ENCODE results near the gene RAB31. TPM values are rescaled to one million over a fixed set of nuclear protein-coding genes. Genes with fewer than 3 reads are reported as not detected.
"Not testable (repeated sequence)": the region's sequence is repeated elsewhere in the genome, so short reads cannot be mapped to it uniquely, and the experiment has no call there.

Gene RAB31
- total RNA-seq, 1 donor from 2014 or later, result 36.0 TPM

DNA sequence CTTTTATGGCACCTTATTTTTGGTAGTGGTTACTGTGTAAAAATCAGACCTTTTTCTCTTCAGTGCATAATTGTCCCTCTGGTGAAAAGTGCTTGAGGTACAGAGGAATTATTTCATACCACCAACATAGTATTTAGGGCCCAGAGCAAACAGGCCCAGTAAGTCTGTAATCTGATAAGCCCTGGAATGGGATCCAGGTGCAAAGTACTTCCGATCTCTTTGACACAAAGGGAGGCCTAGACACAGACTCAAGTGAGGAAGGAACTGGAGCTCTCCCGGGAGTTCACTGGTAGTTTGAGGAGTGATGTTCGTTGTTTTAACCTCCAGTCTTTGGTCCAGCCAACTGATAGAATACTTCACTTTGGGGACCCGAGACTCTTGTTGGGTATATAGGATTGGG, 57.4 kb downstream of the RAB31 start:
- DNase-seq, result no peak
- Mint-ChIP-seq H3K27me3 (no peaks in the 10 kb centered on the region), H3K9me3 (peaks cover 2% of the 10 kb centered on the region), H3K27ac (no peak overlapping the region), H3K4me1 (peaks cover 16% of the 10 kb centered on the region), H3K36me3 (ENCODE audit: low read depth) (peaks cover 12% of the 10 kb centered on the region), H3K4me3 (no peak overlapping the region)
- intact Hi-C loops (cut with micrococcal nuclease), result no loop called here
- no peak for ATAC-seq (ENCODE audit: low read depth)
- TF ChIP-seq, protein P1, sequence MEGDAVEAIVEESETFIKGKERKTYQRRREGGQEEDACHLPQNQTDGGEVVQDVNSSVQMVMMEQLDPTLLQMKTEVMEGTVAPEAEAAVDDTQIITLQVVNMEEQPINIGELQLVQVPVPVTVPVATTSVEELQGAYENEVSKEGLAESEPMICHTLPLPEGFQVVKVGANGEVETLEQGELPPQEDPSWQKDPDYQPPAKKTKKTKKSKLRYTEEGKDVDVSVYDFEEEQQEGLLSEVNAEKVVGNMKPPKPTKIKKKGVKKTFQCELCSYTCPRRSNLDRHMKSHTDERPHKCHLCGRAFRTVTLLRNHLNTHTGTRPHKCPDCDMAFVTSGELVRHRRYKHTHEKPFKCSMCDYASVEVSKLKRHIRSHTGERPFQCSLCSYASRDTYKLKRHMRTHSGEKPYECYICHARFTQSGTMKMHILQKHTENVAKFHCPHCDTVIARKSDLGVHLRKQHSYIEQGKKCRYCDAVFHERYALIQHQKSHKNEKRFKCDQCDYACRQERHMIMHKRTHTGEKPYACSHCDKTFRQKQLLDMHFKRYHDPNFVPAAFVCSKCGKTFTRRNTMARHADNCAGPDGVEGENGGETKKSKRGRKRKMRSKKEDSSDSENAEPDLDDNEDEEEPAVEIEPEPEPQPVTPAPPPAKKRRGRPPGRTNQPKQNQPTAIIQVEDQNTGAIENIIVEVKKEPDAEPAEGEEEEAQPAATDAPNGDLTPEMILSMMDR (IDR thresholded peaks at IDR 0.05), result no peak
- ChIA-PET CTCF (no interaction called here), POLR2A (interaction anchor here (0.6 to 0.7 kb wide), 2 partner anchors 153 to 163 kb away, joined by 3 read pairs; no protein-coding TSS in a partner anchor)

DNA sequence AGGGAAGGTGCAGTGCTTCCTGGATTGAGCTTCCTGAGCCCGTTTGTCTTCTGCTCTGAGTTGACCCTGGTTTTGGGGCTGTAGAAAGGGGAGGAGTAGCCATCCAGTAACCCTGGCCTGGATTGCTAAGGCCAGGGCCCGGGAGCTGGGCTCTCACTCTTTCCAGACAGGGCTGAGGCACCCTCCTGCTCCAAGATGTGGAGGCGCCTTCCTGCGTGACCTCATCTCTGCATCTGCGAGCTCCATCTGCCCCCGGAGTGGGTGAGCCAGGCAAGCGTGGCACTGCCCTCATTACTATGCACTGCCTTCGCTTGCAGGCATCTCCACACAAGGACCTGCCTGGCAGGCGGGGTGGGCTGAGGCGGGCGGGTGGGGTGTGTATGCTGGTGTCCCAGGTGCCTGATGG, 58.0 kb downstream of the RAB31 start:
- H3K36me3 Mint-ChIP-seq (ENCODE audit: low read depth), result peaks cover 12% of the 10 kb centered on the region
- ChIA-PET POLR2A (interaction anchor here (0.6 to 0.7 kb wide), 2 partner anchors 154 to 163 kb away, joined by 3 read pairs; no protein-coding TSS in a partner anchor), CTCF (no interaction called here)
- DNase-seq (no peak), ATAC-seq (ENCODE audit: low read depth) (no peak)
- no peak overlapping the region for H3K27ac Mint-ChIP-seq
- peaks cover 2% of the 10 kb centered on the region for H3K9me3 Mint-ChIP-seq
- H3K27me3 Mint-ChIP-seq, result no peaks in the 10 kb centered on the region
- H3K4me1 Mint-ChIP-seq, result peaks cover 20% of the 10 kb centered on the region
- intact Hi-C loops (cut with micrococcal nuclease), result no loop called here
- TF ChIP-seq, protein P1 (IDR thresholded peaks at IDR 0.05), result no peak
- no peak overlapping the region for H3K4me3 Mint-ChIP-seq

DNA sequence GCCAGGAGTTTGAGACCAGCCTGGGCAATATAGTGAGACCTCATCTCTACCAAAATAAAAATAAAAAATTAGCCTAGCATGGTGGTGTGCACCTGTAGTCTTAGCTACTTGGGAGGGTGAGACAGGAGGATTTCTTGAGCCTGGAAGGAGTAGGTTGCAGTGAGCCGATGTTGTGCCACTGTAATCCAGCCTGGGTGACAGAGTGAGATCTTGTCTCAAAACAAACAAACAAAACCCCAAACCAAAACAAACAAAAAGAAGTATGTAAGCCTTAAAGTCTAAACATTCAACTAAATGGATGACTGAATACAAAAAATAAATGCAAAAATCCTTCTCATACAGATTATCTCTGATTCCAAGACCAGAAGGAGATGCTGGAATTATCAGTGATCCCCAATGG, 58.6 kb downstream of the RAB31 start:
- no peak overlapping the region for H3K27ac Mint-ChIP-seq
- TF ChIP-seq, protein P1 (IDR thresholded peaks at IDR 0.05), result no peak
- CTCF ChIA-PET, result no interaction called here
- H3K4me3 Mint-ChIP-seq, result no peak overlapping the region
- intact Hi-C loops (cut with micrococcal nuclease), result no loop called here
- H3K4me1 Mint-ChIP-seq, result peaks cover 26% of the 10 kb centered on the region
- no peak for ATAC-seq (ENCODE audit: low read depth)
- H3K27me3 Mint-ChIP-seq, result no peaks in the 10 kb centered on the region
- POLR2A ChIA-PET, result no interaction called here
- DNase-seq, result no peak
- peaks cover 12% of the 10 kb centered on the region for H3K36me3 Mint-ChIP-seq (ENCODE audit: low read depth)
- H3K9me3 Mint-ChIP-seq, result peaks cover 2% of the 10 kb centered on the region

DNA sequence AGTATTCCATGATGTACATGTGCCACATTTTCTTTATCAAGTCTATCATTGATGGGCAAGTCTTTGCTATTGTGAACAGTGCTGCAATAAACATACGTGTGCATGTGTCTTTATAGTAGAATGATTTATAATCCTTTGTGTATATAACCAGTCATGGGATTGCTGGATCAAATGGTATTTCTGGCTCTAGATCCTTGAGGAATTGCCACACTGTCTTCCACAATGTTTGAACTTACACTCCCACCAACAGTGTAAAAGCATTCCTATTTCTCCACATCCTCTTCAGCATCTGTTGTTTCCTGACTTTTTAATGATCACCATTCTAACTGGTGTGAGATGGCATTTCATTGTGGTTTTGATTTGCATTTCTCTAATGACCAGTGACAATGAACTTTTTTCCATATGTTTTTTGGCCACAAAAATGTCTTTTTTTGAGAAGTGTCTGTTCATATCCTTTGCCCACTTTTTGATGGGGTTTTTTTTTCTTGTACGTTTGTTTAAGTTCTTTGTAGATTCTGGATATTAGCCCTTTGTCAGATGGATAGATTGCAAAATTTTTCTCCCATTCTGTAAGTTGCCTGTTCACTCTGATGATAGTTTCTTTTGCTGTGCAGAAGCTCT, 60.1 kb downstream of the RAB31 start:
- peaks cover 31% of the 10 kb centered on the region for H3K4me1 Mint-ChIP-seq
- DNase-seq; H3K27ac Mint-ChIP-seq; ATAC-seq (ENCODE audit: low read depth); intact Hi-C loops (cut with micrococcal nuclease); H3K27me3 Mint-ChIP-seq; H3K36me3 Mint-ChIP-seq (ENCODE audit: low read depth); H3K4me3 Mint-ChIP-seq; CTCF ChIA-PET; H3K9me3 Mint-ChIP-seq; POLR2A ChIA-PET: not testable (repeated sequence)

DNA sequence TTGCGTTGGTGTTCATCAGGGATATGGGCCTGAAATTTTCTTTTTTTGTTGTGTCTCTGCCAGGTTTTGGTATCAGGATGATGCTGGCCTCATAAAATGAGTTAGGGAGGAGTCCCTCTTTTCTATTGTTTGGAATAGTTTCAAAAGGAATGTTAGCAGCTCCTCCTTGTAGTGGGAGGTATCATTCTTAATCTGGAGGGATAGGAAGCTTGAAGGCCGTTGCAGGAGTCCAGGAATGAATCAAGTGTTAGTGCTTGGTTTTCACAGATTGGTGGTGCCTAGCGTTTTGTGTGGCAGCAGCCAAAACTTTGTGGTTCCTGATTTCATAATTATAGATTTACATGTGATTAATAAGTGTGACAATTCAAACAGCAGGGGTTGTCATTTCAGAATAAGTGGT, 62.0 kb downstream of the RAB31 start:
- H3K9me3 Mint-ChIP-seq; H3K36me3 Mint-ChIP-seq (ENCODE audit: low read depth); H3K27me3 Mint-ChIP-seq; H3K27ac Mint-ChIP-seq; ATAC-seq (ENCODE audit: low read depth); intact Hi-C loops (cut with micrococcal nuclease); DNase-seq; H3K4me3 Mint-ChIP-seq; POLR2A ChIA-PET: not testable (repeated sequence)
- H3K4me1 Mint-ChIP-seq, result peaks cover 31% of the 10 kb centered on the region
- CTCF ChIA-PET, result interaction anchor here (1.1 to 1.8 kb wide), 3 partner anchors 15 to 205 kb away, joined by 3 to 5 read pairs (median 4); no protein-coding TSS in a partner anchor

DNA sequence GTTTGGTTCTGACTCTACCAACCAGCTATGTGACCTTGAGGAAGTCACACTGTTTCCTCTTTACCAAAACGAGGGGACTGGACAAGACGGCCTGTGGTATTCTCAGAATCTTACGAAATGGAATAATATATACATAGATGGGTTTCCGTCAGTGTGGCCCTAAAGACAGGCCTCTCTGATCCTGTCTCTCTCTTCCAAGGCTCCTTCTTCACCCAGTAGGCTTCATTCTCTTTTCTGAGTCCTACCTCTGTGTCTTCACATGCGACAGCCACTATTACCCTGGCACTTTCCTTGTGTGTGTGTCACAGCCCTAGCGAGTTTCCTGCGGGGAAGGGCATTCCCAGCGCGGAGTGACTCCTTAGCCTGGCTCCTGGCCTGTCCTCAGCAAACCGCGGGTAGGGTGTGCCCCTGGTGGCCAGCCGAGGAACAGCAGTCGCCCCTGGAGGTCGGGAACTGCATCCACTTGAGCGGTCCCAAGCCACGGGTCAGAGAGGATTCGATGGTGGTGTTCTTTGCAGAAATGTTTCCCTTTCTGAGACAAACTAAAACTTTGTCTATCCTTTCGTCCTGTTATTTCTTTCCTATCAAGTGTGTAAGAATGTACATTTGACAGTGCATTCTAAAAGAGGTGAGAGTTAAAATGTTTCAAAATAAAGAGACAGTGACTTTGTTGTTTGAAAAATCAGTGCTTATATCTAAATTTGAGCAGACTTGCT, 63.3 kb downstream of the RAB31 start:
- CTCF ChIA-PET, result interaction anchor here (0.9 to 1.8 kb wide), 8 partner anchors 9 to 206 kb away, joined by 3 to 6 read pairs (median 4); no protein-coding TSS in a partner anchor
- TF ChIP-seq, protein P1 (IDR thresholded peaks at IDR 0.05), result peak; percentile 95
- H3K36me3 Mint-ChIP-seq (ENCODE audit: low read depth), result peaks cover 20% of the 10 kb centered on the region
- peaks cover 28% of the 10 kb centered on the region for H3K4me1 Mint-ChIP-seq
- POLR2A ChIA-PET, result no interaction called here
- no peak overlapping the region for H3K27ac Mint-ChIP-seq
- ATAC-seq (ENCODE audit: low read depth), result peak; percentile 95
- DNase-seq, result peak; percentile 66
- no peaks in the 10 kb centered on the region for H3K27me3 Mint-ChIP-seq
- no peaks in the 10 kb centered on the region for H3K9me3 Mint-ChIP-seq
- intact Hi-C loops (cut with micrococcal nuclease), result loop anchor here (1.0 kb wide), 4 partner anchors 64 to 196 kb away; no protein-coding TSS in a partner anchor
- peak overlapping the region; percentile 13 for H3K4me3 Mint-ChIP-seq
